Neural cell (in vitro differentiated cells): ENCODE results near the gene GMIP. TPM values are rescaled to one million over a fixed set of nuclear protein-coding genes. Genes with fewer than 3 reads are reported as not detected.
A peak's percentile ranks its signal among the peaks of the same experiment; 100 is the strongest.

Experiments
- H2AFZ ChIP-seq: fragments of 200-600, 300-800 bp; sonication (generic), shearing (Covaris generic); 2 replicates; pipeline ENCODE4 v1.6.0; 2014; ENCODE audit warnings: low read depth, mild to moderate bottlenecking, antibody characterized with exemption, low read length, moderate library complexity
- H3F3A ChIP-seq: fragments of 200-600 bp; shearing (Covaris generic); 2 replicates; pipeline ENCODE4 v1.6.1; 2016; ENCODE audit warnings: mild to moderate bottlenecking, moderate library complexity, mixed read lengths, antibody characterized with exemption, low read length; ENCODE audit not compliant: insufficient read depth, poor library complexity, severe bottlenecking
- H3K27ac ChIP-seq: fragments of 200-600, 300-800 bp; sonication (generic), shearing (Covaris generic); 2 replicates; pipeline ENCODE4 v1.5.1; 2014; ENCODE audit warnings: mild to moderate bottlenecking, low read length, moderate library complexity
- H3K27me3 ChIP-seq: fragments of 300-800, 200-600 bp; sonication (generic), shearing (Covaris generic); 2 replicates; pipeline ENCODE4 v1.6.0; 2014; ENCODE audit warnings: mild to moderate bottlenecking, low read depth, low read length, moderate library complexity; ENCODE audit not compliant: insufficient read depth
- H3K36me3 ChIP-seq: fragments of 300-800, 200-600 bp; sonication (generic), shearing (Covaris generic); 2 replicates; pipeline ENCODE4 v1.5.1; 2014; ENCODE audit warnings: mild to moderate bottlenecking, antibody characterized with exemption, low read length, moderate library complexity; ENCODE audit not compliant: insufficient read depth
- H3K4me2 ChIP-seq: fragments of 300-800, 200-600 bp; sonication (generic), shearing (Covaris generic); 2 replicates; pipeline ENCODE4 v1.6.0; 2014; ENCODE audit warnings: mild to moderate bottlenecking, low read length
- H3K4me3 ChIP-seq: fragments of 300-800, 200-600 bp; sonication (generic), shearing (Covaris generic); 2 replicates; pipeline ENCODE4 v1.5.1; 2014; ENCODE audit warnings: mild to moderate bottlenecking, low read length, moderate library complexity
- H3K79me2 ChIP-seq: fragments of 200-600 bp; shearing (Covaris generic); replicated peaks from 2 replicates; pipeline ENCODE4 v1.6.0; 2014; ENCODE audit warnings: mild to moderate bottlenecking, low read length, moderate library complexity; ENCODE audit not compliant: insufficient read depth
- H3K9ac ChIP-seq: fragments of 300-800, 200-600 bp; sonication (generic), shearing (Covaris generic); 2 replicates; pipeline ENCODE4 v1.6.1; 2016; ENCODE audit warnings: mild to moderate bottlenecking, low read length, mixed read lengths
- H3K9me2 ChIP-seq: fragments of 200-600 bp; shearing (Covaris generic); 2 replicates; pipeline ENCODE4 v1.6.1; 2016; ENCODE audit warnings: mild to moderate bottlenecking, low read length, mixed read lengths; ENCODE audit not compliant: insufficient read depth
- H3K9me3 ChIP-seq: fragments of 200-600, 300-800 bp; sonication (generic), shearing (Covaris generic); 2 replicates; pipeline ENCODE4 v1.6.1; 2016; ENCODE audit warnings: mild to moderate bottlenecking, mixed run types, low read length, moderate library complexity, mixed read lengths
- H4K20me1 ChIP-seq: fragments of 200-600 bp; shearing (Covaris generic); 2 replicates; pipeline ENCODE4 v1.6.1; 2016; ENCODE audit warnings: mild to moderate bottlenecking, mixed run types; ENCODE audit not compliant: insufficient read depth
- CTCF ChIP-seq: fragments of 450-650 bp; IDR thresholded peaks from 2 replicates; pipeline ENCODE4 v1.5.1; 2014; ENCODE audit warnings: antibody characterized with exemption, mild to moderate bottlenecking, moderate library complexity; ENCODE audit not compliant: poor library complexity, severe bottlenecking
- EP300 ChIP-seq: fragments of 450-650 bp; conservative IDR thresholded peaks from 2 replicates; pipeline ENCODE4 v1.6.1; 2014; ENCODE audit warnings: antibody characterized with exemption, mild to moderate bottlenecking, moderate library complexity; ENCODE audit not compliant: poor library complexity, severe bottlenecking
- EZH2 ChIP-seq: fragments of 200-600, 300-800 bp; shearing (Covaris generic), sonication (generic); IDR thresholded peaks from 2 replicates; pipeline ENCODE4 v1.6.1; 2014; ENCODE audit warnings: antibody characterized with exemption, low read length, borderline replicate concordance, mild to moderate bottlenecking; ENCODE audit not compliant: insufficient read depth, poor library complexity, severe bottlenecking
- MXI1 ChIP-seq: fragments of 450-650 bp; conservative IDR thresholded peaks from 2 replicates; pipeline ENCODE4 v1.6.1; 2014; ENCODE audit warnings: antibody characterized with exemption, mild to moderate bottlenecking; ENCODE audit not compliant: poor library complexity, severe bottlenecking
- POLR2AphosphoS5 ChIP-seq: IDR thresholded peaks from 2 replicates; pipeline ENCODE4 v1.6.1; 2012
- RAD21 ChIP-seq: fragments of 450-650 bp; conservative IDR thresholded peaks from 2 replicates; pipeline ENCODE4 v1.6.1; 2014; ENCODE audit warnings: antibody characterized with exemption, mild to moderate bottlenecking, moderate library complexity
- REST ChIP-seq: IDR thresholded peaks from 2 replicates; pipeline ENCODE4 v1.6.1; 2012; ENCODE audit warnings: borderline replicate concordance
- SMC3 ChIP-seq: fragments of 450-650 bp; conservative IDR thresholded peaks from 2 replicates; pipeline ENCODE4 v1.6.1; 2014; ENCODE audit warnings: antibody characterized with exemption, mild to moderate bottlenecking, moderate library complexity; ENCODE audit not compliant: poor library complexity
- TAF1 ChIP-seq: IDR thresholded peaks from 2 replicates; pipeline ENCODE4 v1.6.1; 2012; ENCODE audit warnings: low read depth
- polyA plus RNA-seq: library from polyadenylated mRNA; depleted of rRNA; stranded (reverse); fragments of >200 nt; gene quantifications from 2 replicates; pipeline ENCODE4 v1.2.3, GENCODE V29; 2014

GMIP gene
- polyA plus RNA-seq, 1 donor from 2014 or later, result 18.4 TPM

- Histone ChIP-seq H3K27ac (peak within 1 kb of the TSS; percentile 87), H3K9me3 (no peaks in the 10 kb centered on the region), H3K4me2 (peak within 1 kb of the TSS; percentile 49), H3F3A (no peaks in the 10 kb centered on the region), H3K9me2 (no peaks in the 10 kb centered on the region), H4K20me1 (no peaks in the 10 kb centered on the region), H3K9ac (peak within 1 kb of the TSS; percentile 89), H3K4me3 (peak within 1 kb of the TSS; percentile 83), H3K79me2 (peaks cover 21% of the 10 kb centered on the region), H3K36me3 (no peaks in the 10 kb centered on the region), H3K27me3 (no peaks in the 10 kb centered on the region), H2AFZ (peak within 1 kb of the TSS; percentile 52)
- TF ChIP-seq EZH2 (no peak), RAD21 (peak; percentile 47), REST (peak; percentile 71), SMC3 (peak; percentile 52), POLR2AphosphoS5 (peak; percentile 81), MXI1 (peak; percentile 94), TAF1 (peak; percentile 88), EP300 (peak; percentile 76), CTCF (peak; percentile 73)
These were observed 20.0 kb upstream of the GMIP start, which contains the start of gene ATP13A1 for GRCh38 chr19:19663256-19664120. TSS of gene ATP13A1 (minus strand) at chr19:19663676. CDS start at chr19:19663666, 10 bp downstream.

GRCh38 chr19:19662871-19663255 is 19.4 kb upstream of the GMIP start:
- peak overlapping the region; percentile 89 for H3K9ac ChIP-seq
- peak overlapping the region; percentile 4 for H2AFZ ChIP-seq
- H3F3A ChIP-seq, result no peaks in the 10 kb centered on the region
- no peaks in the 10 kb centered on the region for H3K36me3 ChIP-seq
- no peaks in the 10 kb centered on the region for H3K9me2 ChIP-seq
- no peaks in the 10 kb centered on the region for H3K27me3 ChIP-seq
- H3K79me2 ChIP-seq, result peaks cover 21% of the 10 kb centered on the region
- peak overlapping the region; percentile 87 for H3K27ac ChIP-seq
- no peaks in the 10 kb centered on the region for H3K9me3 ChIP-seq
- TF ChIP-seq TAF1 (no peak), MXI1 (no peak), REST (no peak), EP300 (no peak), POLR2AphosphoS5 (no peak), CTCF (no peak), EZH2 (no peak), SMC3 (no peak), RAD21 (no peak)
- no peaks in the 10 kb centered on the region for H4K20me1 ChIP-seq
- peak overlapping the region; percentile 83 for H3K4me3 ChIP-seq
- H3K4me2 ChIP-seq, result peak overlapping the region; percentile 49
